Measurements from ENCODE around the gene KDM2A. TPM values are rescaled to one million over a fixed set of nuclear protein-coding genes. Genes with fewer than 3 reads are reported as not detected.
"Not testable (repeated sequence)": the region's sequence is repeated elsewhere in the genome, so short reads cannot be mapped to it uniquely, and the experiment has no call there.

KDM2A gene
- total and polyA plus RNA-seq, 5 donors: 27.1 to 49.8 (median 46.0) TPM

- Histone ChIP-seq H3K4me1 (ENCODE audit: control insufficient read depth, insufficient read depth, low read length) (peaks cover 3% of the 10 kb centered on the region), H3K27ac (ENCODE audit: low read length) (no peak overlapping the region), H3K27me3 (ENCODE audit: control insufficient read depth, insufficient read depth) (no peaks in the 10 kb centered on the region), H3K9me3 (ENCODE audit: control insufficient read depth, low read length) (no peaks in the 10 kb centered on the region), H3K4me3 (ENCODE audit: low read length) (no peak overlapping the region)
- 86% methylated on average over 1 of the region's 1 CpG for WGBS
- DNase-seq (no peak), ATAC-seq (no peak)
- intact Hi-C loops (cut with DNase I): loop anchor here in 2 of 4 donors (5.0 kb wide), 1 partner anchor 85 kb away; no protein-coding TSS in a partner anchor
Observed at GRCh38 chr11:67167719-67168118, 48.7 kb downstream of the KDM2A start.

- intact Hi-C loops (cut with DNase I): loop anchor here in 2 of 4 donors (5.0 kb wide), 1 partner anchor 87 kb away; no protein-coding TSS in a partner anchor
- H3K27ac ChIP-seq (ENCODE audit: low read length); ATAC-seq; H3K27me3 ChIP-seq (ENCODE audit: control insufficient read depth, insufficient read depth); H3K4me1 ChIP-seq (ENCODE audit: control insufficient read depth, insufficient read depth, low read length); H3K9me3 ChIP-seq (ENCODE audit: control insufficient read depth, low read length); DNase-seq; H3K4me3 ChIP-seq (ENCODE audit: low read length): not testable (repeated sequence)
- WGBS: 89% methylated on average over 9 of the region's 9 CpGs
Observed at GRCh38 chr11:67168911-67169310, 49.8 kb downstream of the KDM2A start.

- DNase-seq (no peak), ATAC-seq (no peak)
- peaks cover 2% of the 10 kb centered on the region for H3K4me1 ChIP-seq (ENCODE audit: control insufficient read depth, insufficient read depth, low read length)
- H3K27me3 ChIP-seq (ENCODE audit: control insufficient read depth, insufficient read depth): no peaks in the 10 kb centered on the region
- intact Hi-C loops (cut with DNase I): no loop called here
- H3K27ac ChIP-seq (ENCODE audit: low read length): no peak overlapping the region
- no peak overlapping the region for H3K4me3 ChIP-seq (ENCODE audit: low read length)
- whole genome bisulfite sequencing: 85% methylated on average over 1 of the region's 1 CpG
- no peaks in the 10 kb centered on the region for H3K9me3 ChIP-seq (ENCODE audit: control insufficient read depth, low read length)
Observed at GRCh38 chr11:67174311-67174710, 55.2 kb downstream of the KDM2A start.

GRCh38 chr11:67177399-67178281 lies 58.6 kb downstream of the KDM2A start:
- WGBS: 75% methylated on average over 9 of the region's 9 CpGs
- DNase-seq (no peak), ATAC-seq (no peak)
- Histone ChIP-seq H3K4me1 (ENCODE audit: control insufficient read depth, insufficient read depth, low read length) (peaks cover 2% of the 10 kb centered on the region), H3K27ac (ENCODE audit: low read length) (no peak overlapping the region), H3K4me3 (ENCODE audit: low read length) (no peak overlapping the region), H3K27me3 (ENCODE audit: control insufficient read depth, insufficient read depth) (no peaks in the 10 kb centered on the region), H3K9me3 (ENCODE audit: control insufficient read depth, low read length) (no peaks in the 10 kb centered on the region)
- intact Hi-C loops (cut with DNase I): no loop called here

- intact Hi-C loops (cut with DNase I): no loop called here
- no peak overlapping the region for H3K27ac ChIP-seq (ENCODE audit: low read length)
- ATAC-seq: no peak
- 80% methylated on average over 1 of the region's 1 CpG for WGBS
- no peaks in the 10 kb centered on the region for H3K27me3 ChIP-seq (ENCODE audit: control insufficient read depth, insufficient read depth)
- DNase-seq: no peak
- no peak overlapping the region for H3K4me3 ChIP-seq (ENCODE audit: low read length)
- no peaks in the 10 kb centered on the region for H3K9me3 ChIP-seq (ENCODE audit: control insufficient read depth, low read length)
- H3K4me1 ChIP-seq (ENCODE audit: control insufficient read depth, insufficient read depth, low read length): peaks cover 2% of the 10 kb centered on the region
Observed at GRCh38 chr11:67178421-67178820, 59.4 kb downstream of the KDM2A start.

GRCh38 chr11:67178878-67179277 lies 59.8 kb downstream of the KDM2A start:
- H3K27ac ChIP-seq (ENCODE audit: low read length): no peak overlapping the region
- intact Hi-C loops (cut with DNase I): no loop called here
- H3K9me3 ChIP-seq (ENCODE audit: control insufficient read depth, low read length): no peaks in the 10 kb centered on the region
- ATAC-seq (no peak), DNase-seq (no peak)
- H3K4me1 ChIP-seq (ENCODE audit: control insufficient read depth, insufficient read depth, low read length): peaks cover 2% of the 10 kb centered on the region
- WGBS: 85% methylated on average over 4 of the region's 4 CpGs
- no peaks in the 10 kb centered on the region for H3K27me3 ChIP-seq (ENCODE audit: control insufficient read depth, insufficient read depth)
- no peak overlapping the region for H3K4me3 ChIP-seq (ENCODE audit: low read length)

GRCh38 chr11:67179892-67180490 lies 60.9 kb downstream of the KDM2A start:
- Histone ChIP-seq H3K4me1 (ENCODE audit: control insufficient read depth, insufficient read depth, low read length) (peaks cover 2% of the 10 kb centered on the region), H3K4me3 (ENCODE audit: low read length) (no peak overlapping the region), H3K27ac (ENCODE audit: low read length) (no peak overlapping the region), H3K9me3 (ENCODE audit: control insufficient read depth, low read length) (no peaks in the 10 kb centered on the region), H3K27me3 (ENCODE audit: control insufficient read depth, insufficient read depth) (no peaks in the 10 kb centered on the region)
- no peak for DNase-seq
- no peak for ATAC-seq
- intact Hi-C loops (cut with DNase I): no loop called here
- WGBS: 86% methylated on average over 5 of the region's 5 CpGs

- 93% methylated on average over 2 of the region's 2 CpGs for WGBS
- ATAC-seq (no peak), DNase-seq (no peak)
- Histone ChIP-seq H3K9me3 (ENCODE audit: control insufficient read depth, low read length) (no peaks in the 10 kb centered on the region), H3K4me3 (ENCODE audit: low read length) (no peak overlapping the region), H3K4me1 (ENCODE audit: control insufficient read depth, insufficient read depth, low read length) (peaks cover 3% of the 10 kb centered on the region), H3K27me3 (ENCODE audit: control insufficient read depth, insufficient read depth) (no peaks in the 10 kb centered on the region), H3K27ac (ENCODE audit: low read length) (no peak overlapping the region)
- intact Hi-C loops (cut with DNase I): no loop called here
Observed at GRCh38 chr11:67194096-67194495, 75.0 kb downstream of the KDM2A start.

GRCh38 chr11:67195971-67196456 lies 77.0 kb downstream of the KDM2A start:
- H3K27me3 ChIP-seq (ENCODE audit: control insufficient read depth, insufficient read depth): no peaks in the 10 kb centered on the region
- intact Hi-C loops (cut with DNase I): no loop called here
- no peak overlapping the region for H3K27ac ChIP-seq (ENCODE audit: low read length)
- no peak overlapping the region for H3K4me3 ChIP-seq (ENCODE audit: low read length)
- 86% methylated on average over 6 of the region's 6 CpGs for WGBS
- H3K9me3 ChIP-seq (ENCODE audit: control insufficient read depth, low read length): no peaks in the 10 kb centered on the region
- H3K4me1 ChIP-seq (ENCODE audit: control insufficient read depth, insufficient read depth, low read length): no peaks in the 10 kb centered on the region
- ATAC-seq (no peak), DNase-seq (no peak)

GRCh38 chr11:67197606-67198005 lies 78.5 kb downstream of the KDM2A start:
- intact Hi-C loops (cut with DNase I): no loop called here
- Histone ChIP-seq H3K4me1 (ENCODE audit: control insufficient read depth, insufficient read depth, low read length) (no peaks in the 10 kb centered on the region), H3K27ac (ENCODE audit: low read length) (no peak overlapping the region), H3K27me3 (ENCODE audit: control insufficient read depth, insufficient read depth) (no peaks in the 10 kb centered on the region), H3K9me3 (ENCODE audit: control insufficient read depth, low read length) (no peaks in the 10 kb centered on the region), H3K4me3 (ENCODE audit: low read length) (no peak overlapping the region)
- 78% methylated on average over 1 of the region's 1 CpG for WGBS
- no peak for DNase-seq
- ATAC-seq: no peak

- ATAC-seq; H3K27me3 ChIP-seq (ENCODE audit: control insufficient read depth, insufficient read depth); H3K4me1 ChIP-seq (ENCODE audit: control insufficient read depth, insufficient read depth, low read length); intact Hi-C loops (cut with DNase I); DNase-seq; H3K4me3 ChIP-seq (ENCODE audit: low read length); H3K27ac ChIP-seq (ENCODE audit: low read length); H3K9me3 ChIP-seq (ENCODE audit: control insufficient read depth, low read length): not testable (repeated sequence)
- 80% methylated on average over 3 of the region's 3 CpGs for whole genome bisulfite sequencing
Observed at GRCh38 chr11:67198781-67199180, 79.7 kb downstream of the KDM2A start.
